IPS-18c (cell line): ENCODE data around the gene MED19.
"Not testable (repeated sequence)": the region's sequence is repeated elsewhere in the genome, so short reads cannot be mapped to it uniquely, and the experiment has no call there.

Source experiments
- H3K4me3 ChIP-seq: 2 replicates; pipeline ENCODE4 v1.7.0; 2013; ENCODE audit warnings: low read depth, mild to moderate bottlenecking, low read length, moderate library complexity; ENCODE audit not compliant: insufficient read depth
- H3K9me3 ChIP-seq: one replicate; pipeline ENCODE4 v1.6.1; 2013; ENCODE audit warnings: mild to moderate bottlenecking, low read length, moderate library complexity; ENCODE audit not compliant: control insufficient read depth, insufficient read depth

MED19 gene, protein sequence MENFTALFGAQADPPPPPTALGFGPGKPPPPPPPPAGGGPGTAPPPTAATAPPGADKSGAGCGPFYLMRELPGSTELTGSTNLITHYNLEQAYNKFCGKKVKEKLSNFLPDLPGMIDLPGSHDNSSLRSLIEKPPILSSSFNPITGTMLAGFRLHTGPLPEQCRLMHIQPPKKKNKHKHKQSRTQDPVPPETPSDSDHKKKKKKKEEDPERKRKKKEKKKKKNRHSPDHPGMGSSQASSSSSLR

GRCh38 chr11:57711414-57712255, at the start of gene MED19:
MED19 (minus strand) TSS chr11:57712215; CDS start chr11:57712179, 36 bp downstream.
- Histone ChIP-seq H3K4me3 (peak within 1 kb of the TSS; percentile 93), H3K9me3 (no peaks in the 10 kb centered on the region)

- Histone ChIP-seq H3K9me3 (peaks cover 2% of the 10 kb centered on the region), H3K4me3 (no peak overlapping the region)
Observed at GRCh38 chr11:57758174-57758573, 46.2 kb upstream of the MED19 start.

DNA sequence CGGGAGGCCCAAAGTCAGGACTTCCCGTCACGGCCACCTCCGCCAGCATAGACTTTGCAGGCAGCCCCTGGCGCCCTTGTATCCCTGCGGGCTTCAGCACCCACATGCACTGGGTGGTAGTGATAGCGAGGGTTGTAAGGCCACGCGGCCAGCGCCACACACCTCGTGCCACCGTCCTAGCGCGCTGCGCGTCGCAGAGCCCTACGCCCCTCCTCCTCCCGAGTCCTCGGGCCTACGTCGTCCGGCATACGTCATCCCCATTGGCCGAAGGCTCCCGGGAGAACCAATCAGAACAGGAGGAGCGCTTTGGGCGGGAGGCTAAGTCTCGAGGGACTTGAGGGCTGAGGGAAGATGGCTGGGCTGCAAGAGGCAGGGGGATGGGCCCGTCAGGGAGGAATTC, 40.9 kb upstream of the MED19 start:
- Histone ChIP-seq H3K4me3 (no peak overlapping the region), H3K9me3 (peaks cover 2% of the 10 kb centered on the region)

DNA sequence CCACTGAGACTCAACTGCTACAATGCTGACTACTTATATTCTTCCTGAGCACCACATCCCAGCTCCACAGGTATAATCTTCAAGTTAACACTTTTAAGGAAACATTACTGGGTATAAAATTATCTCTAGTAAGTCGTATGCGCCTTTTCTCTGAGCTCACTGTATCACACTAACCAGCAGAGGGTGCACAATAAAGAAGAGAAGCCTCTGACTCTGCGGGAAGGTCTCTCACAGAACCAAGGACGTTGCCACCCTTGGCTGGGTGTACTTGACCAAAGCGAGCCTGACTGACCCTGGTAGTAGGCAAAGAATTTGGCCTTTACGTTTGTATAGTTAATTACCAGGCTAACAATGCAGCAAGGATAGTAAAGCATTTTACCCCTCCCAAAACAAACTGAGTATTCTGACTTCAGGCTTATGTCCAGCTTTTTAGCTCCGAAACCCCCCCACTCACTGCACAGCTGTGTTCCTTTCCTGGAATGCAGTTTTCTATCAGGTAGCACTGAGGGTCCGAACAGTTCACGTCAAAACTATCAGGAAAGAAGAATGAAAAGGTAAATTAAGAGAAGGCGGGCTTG, 39.8 kb upstream of the MED19 start, which contains the start of gene BTBD18:
TSS of gene BTBD18 (minus strand) at position 144 of the 578 bp plus-strand sequence. CDS start 631 bp downstream, outside the sequence.
- Histone ChIP-seq H3K9me3 (peaks cover 2% of the 10 kb centered on the region), H3K4me3 (no peak within 1 kb of the TSS)

GRCh38 chr11:57751176-57751575, 39.2 kb upstream of the MED19 start:
- Histone ChIP-seq H3K9me3 (peaks cover 2% of the 10 kb centered on the region), H3K4me3 (no peak overlapping the region)

GRCh38 chr11:57746920-57747319, 34.9 kb upstream of the MED19 start:
- H3K9me3 ChIP-seq = peaks cover 2% of the 10 kb centered on the region
- no peak overlapping the region for H3K4me3 ChIP-seq

- H3K4me3 ChIP-seq = no peak overlapping the region
- H3K9me3 ChIP-seq = peaks cover 2% of the 10 kb centered on the region
Observed at GRCh38 chr11:57745206-57745605, 33.2 kb upstream of the MED19 start.

GRCh38 chr11:57744357-57744756, 32.3 kb upstream of the MED19 start:
- H3K4me3 ChIP-seq = no peak overlapping the region
- no peaks in the 10 kb centered on the region for H3K9me3 ChIP-seq

DNA sequence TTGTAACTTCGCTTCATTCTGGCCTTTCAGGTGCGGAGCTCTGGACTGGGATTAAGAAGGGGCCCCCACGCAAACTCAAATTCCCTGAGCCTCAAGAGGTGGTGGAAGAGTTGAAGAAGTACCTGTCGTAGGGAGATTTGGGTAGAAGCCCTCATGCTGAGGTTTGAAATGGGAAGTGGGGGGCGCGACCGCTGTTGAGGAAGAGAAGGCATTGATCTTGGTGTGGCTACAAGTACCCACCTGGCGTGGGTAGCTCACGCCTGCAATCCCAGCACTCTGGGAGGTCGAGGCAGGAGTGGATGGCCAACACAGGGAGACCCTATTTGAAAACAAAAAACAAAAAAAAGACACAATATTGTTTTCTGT, 30.1 kb upstream of the MED19 start:
- Histone ChIP-seq H3K4me3 (peak overlapping the region; percentile 97), H3K9me3 (no peaks in the 10 kb centered on the region)

DNA sequence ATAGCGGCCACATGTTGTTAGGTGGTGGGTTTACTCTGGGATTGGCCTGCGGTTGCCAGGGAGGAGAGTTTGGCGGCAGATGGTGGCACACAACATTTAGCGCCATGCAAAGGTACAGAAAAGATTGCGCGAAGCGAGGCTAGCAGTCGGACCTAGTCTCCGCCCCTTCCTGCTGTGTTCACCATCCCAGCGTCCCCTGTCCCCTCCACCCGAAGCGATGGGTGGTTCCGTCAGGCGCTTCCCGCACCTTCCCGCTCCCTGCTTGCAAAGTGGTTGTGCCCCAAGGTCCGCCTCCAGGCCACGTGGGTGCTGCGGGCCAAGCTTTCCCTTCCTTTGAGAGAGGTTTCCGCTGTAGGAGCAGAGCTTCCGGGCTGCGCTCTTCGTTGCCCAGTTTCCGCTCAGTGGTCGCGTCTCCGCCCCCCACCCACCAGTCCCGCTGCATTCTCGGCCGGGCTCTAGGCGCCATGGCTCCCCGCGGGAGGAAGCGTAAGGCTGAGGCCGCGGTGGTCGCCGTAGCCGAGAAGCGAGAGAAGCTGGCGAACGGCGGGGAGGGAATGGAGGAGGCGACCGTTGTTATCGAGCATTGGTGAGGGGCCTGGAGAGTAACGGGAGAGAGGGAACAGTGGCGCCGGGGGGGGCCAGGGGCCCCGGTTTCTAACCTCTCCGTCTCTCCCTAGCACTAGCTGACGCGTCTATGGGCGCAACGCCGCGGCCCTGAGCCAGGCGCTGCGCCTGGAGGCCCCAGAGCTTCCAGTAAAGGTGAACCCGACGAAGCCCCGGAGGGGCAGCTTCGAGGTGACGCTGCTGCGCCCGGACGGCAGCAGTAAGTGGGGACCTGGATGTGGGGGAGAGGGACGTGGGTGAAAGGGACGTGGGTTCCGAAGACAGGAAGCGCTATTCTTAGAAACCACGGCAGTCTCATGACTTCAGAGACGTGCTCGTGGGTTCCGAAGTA, 29.4 kb upstream of the MED19 start, which contains the start of gene SELENOH:
TSS of gene SELENOH (plus strand) at position 360 of the 955 bp plus-strand sequence. CDS start at position 465, 105 bp downstream.
- no peaks in the 10 kb centered on the region for H3K9me3 ChIP-seq
- peak within 1 kb of the TSS; percentile 97 for H3K4me3 ChIP-seq

DNA sequence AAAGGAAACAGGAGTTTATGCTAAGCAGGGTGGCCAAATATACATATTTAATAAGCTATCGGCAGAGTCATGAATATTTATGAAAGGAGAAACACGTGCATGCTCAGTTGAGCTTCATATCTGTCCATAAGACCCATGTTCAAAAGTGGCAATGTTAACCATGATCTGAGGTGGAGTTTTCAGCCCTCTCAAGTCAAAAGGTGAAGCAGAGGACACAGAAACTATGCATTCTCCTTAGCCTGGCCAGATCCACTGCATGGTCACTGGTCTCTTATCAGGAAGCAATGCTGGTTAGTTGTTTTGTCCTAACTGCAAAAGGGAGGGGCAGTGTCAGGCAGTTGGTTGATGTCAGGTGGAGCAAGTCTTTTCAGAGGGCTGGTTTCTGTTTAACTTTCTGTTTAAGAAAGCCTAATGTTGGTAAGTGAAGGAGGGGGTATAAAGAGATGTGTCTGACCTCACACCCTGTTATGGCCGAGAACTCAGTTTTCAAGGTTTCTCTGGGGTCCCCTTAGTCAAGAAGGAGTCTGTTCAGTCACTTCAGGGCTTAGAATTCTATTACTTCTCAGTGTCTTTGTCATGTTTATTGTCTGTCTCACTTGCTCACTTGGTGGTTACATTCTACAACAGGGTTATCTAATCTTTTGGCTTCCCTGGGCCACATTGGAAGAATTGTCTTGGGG, 23.7 kb upstream of the MED19 start:
- no peaks in the 10 kb centered on the region for H3K9me3 ChIP-seq
- H3K4me3 ChIP-seq = no peak overlapping the region

DNA sequence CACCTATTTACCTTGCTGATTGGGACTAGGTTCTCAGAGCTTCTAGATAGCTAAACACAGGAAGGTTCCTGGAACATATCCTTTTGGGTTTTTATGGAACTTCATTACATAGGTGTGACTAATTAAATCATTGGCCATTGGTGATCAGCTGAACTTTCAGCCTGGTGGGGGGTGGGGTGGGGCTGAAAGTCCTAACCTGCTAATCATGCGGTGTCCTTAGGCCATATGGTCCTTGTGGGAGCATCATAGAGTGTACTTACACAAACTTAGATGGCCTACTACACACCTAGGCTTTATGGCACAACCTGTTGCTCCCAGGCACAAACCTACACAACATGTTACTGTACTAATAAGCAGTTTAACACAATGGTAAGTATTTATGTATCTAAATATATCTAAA, 20.6 kb upstream of the MED19 start:
- H3K4me3 ChIP-seq = no peak overlapping the region
- H3K9me3 ChIP-seq = no peaks in the 10 kb centered on the region

- H3K9me3 ChIP-seq = no peaks in the 10 kb centered on the region
- H3K4me3 ChIP-seq = no peak overlapping the region
Observed at GRCh38 chr11:57729479-57729878, 17.5 kb upstream of the MED19 start.

GRCh38 chr11:57728829-57729228, 16.8 kb upstream of the MED19 start:
- Histone ChIP-seq H3K9me3 (no peaks in the 10 kb centered on the region), H3K4me3 (no peak overlapping the region)

DNA sequence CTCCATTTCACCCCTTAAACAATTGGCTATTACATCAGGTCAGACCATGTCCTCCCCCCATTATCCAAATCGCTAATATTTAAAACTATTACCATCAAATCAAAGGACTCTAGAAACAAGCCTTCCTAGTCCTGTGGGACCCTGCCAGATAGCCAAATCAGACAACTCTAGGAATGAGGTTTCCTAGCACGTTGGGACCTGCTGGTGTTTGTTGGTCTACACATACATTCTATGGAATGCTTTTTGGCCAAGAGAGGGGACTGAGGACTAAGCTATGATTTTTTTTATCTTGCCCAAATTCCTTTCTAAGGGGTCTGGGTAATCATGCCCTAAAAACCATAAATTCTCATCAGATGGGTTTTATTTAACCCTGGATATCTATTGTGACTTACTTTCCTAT, 15.2 kb upstream of the MED19 start:
- Histone ChIP-seq H3K4me3 (no peak overlapping the region), H3K9me3 (no peaks in the 10 kb centered on the region)

GRCh38 chr11:57716726-57717125, 4.7 kb upstream of the MED19 start:
- not testable (repeated sequence) for H3K4me3 ChIP-seq, H3K9me3 ChIP-seq
